GM12878 (cell line): ENCODE measurements around the gene UNC93B1. TPM values are rescaled to one million over a fixed set of nuclear protein-coding genes. Genes with fewer than 3 reads are reported as not detected.

Source experiments
- ATAC-seq: fragments of 200-7000 bp; cut with Tn5 transposase; 3 replicates; pipeline ENCODE4 v1.9.1; 2020; ENCODE audit warnings: mild to moderate bottlenecking, moderate library complexity
- BruUV-seq: library from RNA; stranded (reverse); fragments of 400-500 nt; replicated peaks from 2 replicates; lab custom pipeline; 2021; lab: Mats Ljungman, UMichigan
- CTCF ChIA-PET: fragments of 300-600 bp; sonication (Branson Sonifier 250); formaldehyde crosslinking; extraction: SDS; loops from one replicate; lab custom pipeline; 2021; ENCODE audit warnings: inconsistent platforms; lab: Yijun Ruan, JAX
- POLR2A ChIA-PET: fragments of 350-600 bp; formaldehyde crosslinking; extraction: SDS; loops from one replicate; lab custom pipeline; 2021; ENCODE audit warnings: inconsistent platforms; lab: Charles Lee
- RAD21 ChIA-PET: fragments of 300-600 bp; sonication (Branson Sonifier 250); formaldehyde crosslinking; loops from one replicate; lab custom pipeline; 2023; ENCODE audit warnings: antibody characterized with exemption; ENCODE audit not compliant: unreplicated experiment; lab: Charles Lee
- SMC1A ChIA-PET: fragments of 300-600 bp; sonication (Branson Sonifier 250); formaldehyde crosslinking; loops from one replicate; lab custom pipeline; 2023; ENCODE audit not compliant: unreplicated experiment, uncharacterized antibody; lab: Charles Lee
- DNase-seq: peaks from one replicate; pipeline ENCODE4 v3.0.0-alpha.2; 2011; ENCODE audit warnings: low read depth, low spot score
- FAIRE-seq: peaks from 3 replicates; lab custom pipeline; 2011; peaks lifted over from hg19 to GRCh38; lab: Jason Lieb, UNC
- H2AFZ ChIP-seq: 2 replicates; pipeline ENCODE4 v1.6.0; 2011; ENCODE audit warnings: low read depth, low read length, control low read depth; ENCODE audit not compliant: control insufficient read depth
- H3K27ac ChIP-seq: 2 replicates; pipeline ENCODE4 v1.5.1; 2011; ENCODE audit warnings: control low read depth; ENCODE audit not compliant: control insufficient read depth, insufficient read depth
- H3K27me3 ChIP-seq, 2 experiments: replicated peaks in 1 of 2; 2 replicates each; pipeline versions ENCODE4 v1.6.0 to v1.6.1; 2011; ENCODE audit warnings: low read length in 1 of 2; ENCODE audit not compliant: control insufficient read depth in 2 of 2, insufficient read depth in 2 of 2
- H3K36me3 ChIP-seq, 2 experiments: 2 replicates each; pipeline ENCODE4 v1.5.1; 2011; ENCODE audit warnings: low read length in 1 of 2; ENCODE audit not compliant: control insufficient read depth in 2 of 2, insufficient read depth in 2 of 2
- H3K4me1 ChIP-seq: 2 replicates; pipeline ENCODE4 v1.6.1; 2011; ENCODE audit warnings: mild to moderate bottlenecking, low read length, moderate library complexity, mixed read lengths; ENCODE audit not compliant: control insufficient read depth, insufficient read depth
- H3K4me2 ChIP-seq: 2 replicates; pipeline ENCODE4 v1.6.0; 2011; ENCODE audit warnings: control low read depth; ENCODE audit not compliant: control insufficient read depth, insufficient read depth
- H3K4me3 ChIP-seq: fragments of 200-600 bp; sonication (generic); 2 replicates; pipeline ENCODE4 v1.5.1; 2016
- H3K79me2 ChIP-seq: 2 replicates; pipeline ENCODE4 v1.6.0; 2011; ENCODE audit warnings: low read length; ENCODE audit not compliant: control insufficient read depth, insufficient read depth
- H3K9ac ChIP-seq: 2 replicates; pipeline ENCODE4 v1.8.0; 2011; ENCODE audit warnings: low read length, control low read depth, mixed read lengths; ENCODE audit not compliant: control insufficient read depth, insufficient read depth
- H3K9me3 ChIP-seq: replicated peaks from 3 replicates; pipeline ENCODE4 v1.5.1; 2011; ENCODE audit warnings: mild to moderate bottlenecking, low read length; ENCODE audit not compliant: control insufficient read depth, insufficient read depth
- H4K20me1 ChIP-seq: 2 replicates; pipeline ENCODE4 v1.6.0; 2011; ENCODE audit not compliant: control insufficient read depth, insufficient read depth
- GABPA ChIP-seq: IDR thresholded peaks from 2 replicates; pipeline ENCODE4 v1.6.1; 2014; ENCODE audit warnings: antibody characterized with exemption, low read depth, mild to moderate bottlenecking, inconsistent platforms
- IRF4 ChIP-seq: IDR thresholded peaks from 2 replicates; pipeline ENCODE4 v1.6.1; 2011; ENCODE audit warnings: low read depth, low read length
- SKIL ChIP-seq: fragments of 450-650 bp; IDR thresholded peaks from 2 replicates; pipeline ENCODE4 v1.6.1; 2017; ENCODE audit warnings: mild to moderate bottlenecking, low read depth, inconsistent platforms; ENCODE audit not compliant: poor library complexity, severe bottlenecking
- WGBS: methylation state at CpG from one replicate; pipeline ENCODE4 v1.1.6; 2016; ENCODE audit warnings: low lambda C conversion rate; ENCODE audit not compliant: insufficient replicate concordance, insufficient coverage; ENCODE audit errors: missing lambda C conversion rate; 5-methylcytosine and 5-hydroxymethylcytosine counted together
- in situ Hi-C: fragments of 300-500 bp; cut with MboI; formaldehyde crosslinking; loops from 9 replicates; pipeline ENCODE4 v1.14.3; 2018; ENCODE audit warnings: mixed read lengths
- intact Hi-C: fragments of 100-400 bp; cut with micrococcal nuclease; formaldehyde crosslinking; loops from one replicate; pipeline ENCODE4 v1.14.2; 2022; ENCODE audit not compliant: unreplicated experiment
- polyA plus RNA-seq, 11 experiments: library from polyadenylated mRNA; depleted of rRNA in 4 of 11; unstranded in 6 of 11; stranded (reverse) in 5 of 11; fragments of >200 nt; fragmentation: Nextera tagmentation in 4 of 11; fragmentation: Illumina TruSeq in 1 of 11; extraction: Ambion mirVana in 4 of 11; extraction: Trizol in 1 of 11; gene quantifications; 1 replicate in 1 of 11; 2 replicates in 10 of 11; pipeline versions ENCODE4 v1.2.1 to v1.2.3, GENCODE V29; 2011 to 2016; ENCODE audit warnings: inconsistent platforms in 2 of 11, missing spikeins in 2 of 11, low read depth in 1 of 11
- total RNA-seq, 4 experiments: library from RNA; depleted of rRNA in 3 of 4; stranded (reverse); fragments of >200 nt in 3 of 4; fragmentation: Illumina TruSeq in 1 of 4; extraction: Trizol in 1 of 4; gene quantifications; 2 replicates each; pipeline versions ENCODE4 v1.2.1 to v1.2.3, GENCODE V29; 2013 to 2021

The UNC93B1 gene
- total and polyA plus RNA-seq, 10 of the 15 experiments (the other 5 are each of a cell fraction or from before 2014, with no cell fraction given), result 1.3 to 79.7 (median 36.3) TPM

- Histone ChIP-seq H3K36me3 (peaks cover 2 to 4% of the 10 kb centered on the region in 2 experiments; a peak in 3 of 4 replicates), H4K20me1 (no peaks in the 10 kb centered on the region), H2AFZ (no peak overlapping the region), H3K4me3 (no peak overlapping the region), H3K27me3 (no peaks in the 10 kb centered on the region), H3K4me2 (peak overlapping the region; percentile 95), H3K9me3 (no peaks in the 10 kb centered on the region), H3K79me2 (peaks cover 18% of the 10 kb centered on the region), H3K27ac (no peak overlapping the region), H3K9ac (peak overlapping the region; percentile 75; the same call in 1 of the 2 replicates), H3K4me1 (peaks cover 17% of the 10 kb centered on the region)
- DNase-seq (no peak), ATAC-seq (no peak), FAIRE-seq (no peak)
- SMC1A ChIA-PET, result no interaction called here
- RAD21 ChIA-PET, result interaction anchor here (1.4 kb wide), 1 partner anchor 19 kb away, joined by 3 read pairs; the partner anchor contains the start of gene ALDH3B1
- CTCF ChIA-PET, result no interaction called here
- in situ Hi-C loops, result no loop called here
- BruUV-seq, result no TSS peak
- WGBS, result 69% methylated on average over 12 of the region's 12 CpGs
- TF ChIP-seq IRF4 (no peak), SKIL (no peak), GABPA (no peak)
- POLR2A ChIA-PET, result interaction anchor here (0.6 to 1.2 kb wide), 2 partner anchors 12 to 377 kb away, joined by 3 to 4 read pairs; no protein-coding TSS in a partner anchor
- intact Hi-C loops, result loop anchor here (10.0 kb wide), 1 partner anchor 426 kb away; no protein-coding TSS in a partner anchor
Observed at GRCh38 chr11:68028802-68029545, 25.1 kb upstream of the UNC93B1 start.
